ENCODE data around the gene RCVRN.

The RCVRN gene

GRCh38 chr17:9912121-9913099, 7.3 kb upstream of the RCVRN start:
- Histone ChIP-seq H3K36me3 (ENCODE audit: insufficient read depth, low read length) (0 out of 2 replicates have a peak, but pooled peaks cover 6% of the 10 kb centered on the region), H2AFZ (ENCODE audit: low read depth, low read length) (no peak overlapping the region), H3K27ac (ENCODE audit: low read length) (no peak overlapping the region), H4K20me1 (ENCODE audit: insufficient read depth, low read length) (peaks cover 4% of the 10 kb centered on the region), H3K4me3 (ENCODE audit: low read depth in 1 of 2, low read length in 2 of 2) (no peak overlapping the region), H3K4me2 (ENCODE audit: insufficient read depth, low read length) (no peak overlapping the region), H3K27me3 (ENCODE audit: insufficient read depth, low read length, poor library complexity) (no peaks in the 10 kb centered on the region), H3K9me3 (ENCODE audit: insufficient read depth, low read length, severe bottlenecking) (no peaks in the 10 kb centered on the region), H3K9ac (ENCODE audit: low read depth, low read length) (no peak overlapping the region), H3K4me1 (ENCODE audit: insufficient read depth, low read length) (no peaks in the 10 kb centered on the region), H3K79me2 (ENCODE audit: insufficient read depth, low read length) (no peaks in the 10 kb centered on the region)
- TF ChIP-seq EZH2 (IDR thresholded peaks at IDR 0.05; ENCODE audit: borderline replicate concordance, low read depth, low read length, severe bottlenecking) (no peak), CTCF (IDR thresholded peaks at IDR 0.05; ENCODE audit: borderline replicate concordance, extremely low read depth, low read length, poor library complexity, severe bottlenecking) (no peak)
- DNase-seq (no peak), ATAC-seq (ENCODE audit: insufficient read depth, low read depth) (no peak)

GRCh38 chr17:9911089-9911488, 6.0 kb upstream of the RCVRN start:
- Histone ChIP-seq H3K36me3 (ENCODE audit: insufficient read depth, low read length) (no peaks in the 10 kb centered on the region), H3K9ac (ENCODE audit: low read depth, low read length) (no peak overlapping the region), H3K9me3 (ENCODE audit: insufficient read depth, low read length, severe bottlenecking) (no peaks in the 10 kb centered on the region), H4K20me1 (ENCODE audit: insufficient read depth, low read length) (peaks cover 4% of the 10 kb centered on the region), H3K79me2 (ENCODE audit: insufficient read depth, low read length) (no peaks in the 10 kb centered on the region), H3K4me2 (ENCODE audit: insufficient read depth, low read length) (no peak overlapping the region), H3K27me3 (ENCODE audit: insufficient read depth, low read length, poor library complexity) (no peaks in the 10 kb centered on the region), H3K4me1 (ENCODE audit: insufficient read depth, low read length) (no peaks in the 10 kb centered on the region), H3K4me3 (ENCODE audit: low read depth in 1 of 2, low read length in 2 of 2) (no peak overlapping the region), H3K27ac (ENCODE audit: low read length) (no peak overlapping the region), H2AFZ (ENCODE audit: low read depth, low read length) (no peak overlapping the region)
- no peak for ATAC-seq (ENCODE audit: insufficient read depth, low read depth)
- no peak for TF ChIP-seq CTCF (IDR thresholded peaks at IDR 0.05; ENCODE audit: borderline replicate concordance, extremely low read depth, low read length, poor library complexity, severe bottlenecking)
- TF ChIP-seq EZH2 (IDR thresholded peaks at IDR 0.05; ENCODE audit: borderline replicate concordance, low read depth, low read length, severe bottlenecking): no peak
- no peak for DNase-seq

- ATAC-seq (ENCODE audit: insufficient read depth, low read depth) (no peak), DNase-seq (no peak)
- H3K27ac ChIP-seq (ENCODE audit: low read length): no peak overlapping the region
- no peaks in the 10 kb centered on the region for H3K4me1 ChIP-seq (ENCODE audit: insufficient read depth, low read length)
- no peak overlapping the region for H3K4me2 ChIP-seq (ENCODE audit: insufficient read depth, low read length)
- TF ChIP-seq CTCF (IDR thresholded peaks at IDR 0.05; ENCODE audit: borderline replicate concordance, extremely low read depth, low read length, poor library complexity, severe bottlenecking) (no peak), EZH2 (IDR thresholded peaks at IDR 0.05; ENCODE audit: borderline replicate concordance, low read depth, low read length, severe bottlenecking) (no peak)
- no peaks in the 10 kb centered on the region for H3K79me2 ChIP-seq (ENCODE audit: insufficient read depth, low read length)
- no peak overlapping the region for H2AFZ ChIP-seq (ENCODE audit: low read depth, low read length)
- no peaks in the 10 kb centered on the region for H3K9me3 ChIP-seq (ENCODE audit: insufficient read depth, low read length, severe bottlenecking)
- peaks cover 4% of the 10 kb centered on the region for H4K20me1 ChIP-seq (ENCODE audit: insufficient read depth, low read length)
- H3K9ac ChIP-seq (ENCODE audit: low read depth, low read length): no peak overlapping the region
- no peaks in the 10 kb centered on the region for H3K27me3 ChIP-seq (ENCODE audit: insufficient read depth, low read length, poor library complexity)
- no peaks in the 10 kb centered on the region for H3K36me3 ChIP-seq (ENCODE audit: insufficient read depth, low read length)
- H3K4me3 ChIP-seq (ENCODE audit: low read depth in 1 of 2, low read length in 2 of 2): no peak overlapping the region
Measured at GRCh38 chr17:9908649-9909042, 3.6 kb upstream of the RCVRN start.
